Panc1 (cell line): ENCODE data around the gene BMX. TPM values are rescaled to one million over a fixed set of nuclear protein-coding genes. Genes with fewer than 3 reads are reported as not detected.

Source experiments
- ATAC-seq: fragments of 200-7000 bp; cut with Tn5 transposase; 2 replicates; pipeline ENCODE4 v1.9.1; 2020; ENCODE audit warnings: mild to moderate bottlenecking, moderate library complexity
- BruUV-seq: library from RNA; stranded (reverse); fragments of 400-500 nt; replicated peaks from 2 replicates; lab custom pipeline; 2021; lab: Mats Ljungman, UMichigan
- CTCF ChIA-PET: fragments of 300-600 bp; sonication (Branson Sonifier 250); formaldehyde crosslinking; loops from one replicate; lab custom pipeline; 2022; ENCODE audit warnings: antibody characterized with exemption; lab: Charles Lee
- POLR2A ChIA-PET: fragments of 300-600 bp; sonication (Branson Sonifier 250); formaldehyde crosslinking; loops from one replicate; lab custom pipeline; 2022; ENCODE audit warnings: antibody characterized with exemption; lab: Charles Lee
- DNase-seq: peaks from one replicate; pipeline ENCODE4 v3.0.0-alpha.2; 2010; ENCODE audit warnings: low read depth, low spot score
- H3K27ac ChIP-seq: 2 replicates; pipeline ENCODE4 v1.5.1; 2011; ENCODE audit warnings: mild to moderate bottlenecking, low read length, inconsistent platforms
- H3K27me3 ChIP-seq: fragments of 200-500 bp; sonication (Bioruptor generic); 2 replicates; pipeline ENCODE4 v1.6.0; 2014; ENCODE audit warnings: low read length, inconsistent platforms; ENCODE audit not compliant: control insufficient read depth, insufficient read depth
- H3K36me3 ChIP-seq: fragments of 200-500 bp; sonication (Bioruptor generic); 2 replicates; pipeline ENCODE4 v1.5.1; 2014; ENCODE audit warnings: inconsistent platforms, mild to moderate bottlenecking, low read length, moderate library complexity; ENCODE audit not compliant: control insufficient read depth, insufficient read depth
- H3K4me1 ChIP-seq: 2 replicates; pipeline ENCODE4 v1.5.1; 2011; ENCODE audit warnings: inconsistent platforms, mild to moderate bottlenecking, low read length, moderate library complexity; ENCODE audit not compliant: control insufficient read depth, insufficient read depth
- H3K4me3 ChIP-seq, 2 experiments: 2 replicates each; pipeline ENCODE4 v1.5.1; 2011 to 2012; ENCODE audit warnings: low read depth in 2 of 2, low read length in 2 of 2, mild to moderate bottlenecking in 2 of 2, inconsistent platforms in 1 of 2, moderate library complexity in 1 of 2
- H3K9me3 ChIP-seq: fragments of 200-500 bp; sonication (Bioruptor generic); 2 replicates; pipeline ENCODE4 v1.5.1; 2014; ENCODE audit warnings: low read depth, mild to moderate bottlenecking, inconsistent platforms, low read length, moderate library complexity; ENCODE audit not compliant: control insufficient read depth, insufficient read depth
- CTCF ChIP-seq: fragments of 450-650 bp; IDR thresholded peaks from 2 replicates; pipeline ENCODE4 v1.5.1; 2017; ENCODE audit warnings: mild to moderate bottlenecking
- POLR2AphosphoS5 ChIP-seq: IDR thresholded peaks from 2 replicates; pipeline ENCODE4 v1.6.1; 2012; ENCODE audit warnings: mild to moderate bottlenecking, low read depth, low read length, moderate library complexity
- SIN3A ChIP-seq: IDR thresholded peaks from 2 replicates; pipeline ENCODE4 v1.6.1; 2012; ENCODE audit warnings: low read depth, mild to moderate bottlenecking, low read length, moderate library complexity, borderline replicate concordance; ENCODE audit not compliant: insufficient read depth
- TCF7L2 ChIP-seq: IDR thresholded peaks from 2 replicates; pipeline ENCODE4 v1.6.1; 2011; ENCODE audit warnings: mild to moderate bottlenecking, low read depth, low read length, inconsistent platforms
- in situ Hi-C: cut with HindIII; loops from 2 replicates; pipeline ENCODE4 v1.10.0; 2016; ENCODE audit warnings: low sequenced_read_pairs, low pct_unique_long_range_greater_than_20kb
- intact Hi-C: fragments of 100-400 bp; cut with micrococcal nuclease; formaldehyde crosslinking; loops from one replicate; pipeline ENCODE4 v1.10.0; 2022; ENCODE audit not compliant: unreplicated experiment
- total RNA-seq: library from RNA; stranded (reverse); gene quantifications from one replicate; pipeline ENCODE4 v1.2.1, GENCODE V29; 2021; ENCODE audit not compliant: unreplicated experiment
- TF ChIP-seq, protein P1 (sequence below), 2 experiments: IDR thresholded peaks; 2 replicates each; pipeline ENCODE4 v1.6.1; 2011 to 2012; ENCODE audit warnings: low read depth in 2 of 2, control low read depth in 1 of 2, low read length in 1 of 2, mild to moderate bottlenecking in 1 of 2, moderate library complexity in 1 of 2; ENCODE audit not compliant: insufficient read depth in 1 of 2

The BMX gene
- total RNA-seq, 1 experiment from 2014 or later = not detected

- ChIA-PET CTCF (interaction anchor here (0.6 kb wide), 1 partner anchor 25 kb away, joined by 3 read pairs; no protein-coding TSS in a partner anchor), POLR2A (no interaction called here)
- H3K36me3 ChIP-seq = no peaks in the 10 kb centered on the region
- DNase-seq (peak; percentile 8), ATAC-seq (peak; percentile 100)
- H3K4me1 ChIP-seq = no peaks in the 10 kb centered on the region
- H3K9me3 ChIP-seq = no peaks in the 10 kb centered on the region
- in situ Hi-C loops (no loop called here), intact Hi-C loops (loop anchor here (10.0 kb wide), 1 partner anchor 191 kb away; no protein-coding TSS in a partner anchor)
- peak within 1 kb of the TSS; percentile 81 for H3K27ac ChIP-seq
- peak within 1 kb of the TSS; percentile 56 to 62 for H3K4me3 ChIP-seq
- no peaks in the 10 kb centered on the region for H3K27me3 ChIP-seq
- TF ChIP-seq, protein P1, sequence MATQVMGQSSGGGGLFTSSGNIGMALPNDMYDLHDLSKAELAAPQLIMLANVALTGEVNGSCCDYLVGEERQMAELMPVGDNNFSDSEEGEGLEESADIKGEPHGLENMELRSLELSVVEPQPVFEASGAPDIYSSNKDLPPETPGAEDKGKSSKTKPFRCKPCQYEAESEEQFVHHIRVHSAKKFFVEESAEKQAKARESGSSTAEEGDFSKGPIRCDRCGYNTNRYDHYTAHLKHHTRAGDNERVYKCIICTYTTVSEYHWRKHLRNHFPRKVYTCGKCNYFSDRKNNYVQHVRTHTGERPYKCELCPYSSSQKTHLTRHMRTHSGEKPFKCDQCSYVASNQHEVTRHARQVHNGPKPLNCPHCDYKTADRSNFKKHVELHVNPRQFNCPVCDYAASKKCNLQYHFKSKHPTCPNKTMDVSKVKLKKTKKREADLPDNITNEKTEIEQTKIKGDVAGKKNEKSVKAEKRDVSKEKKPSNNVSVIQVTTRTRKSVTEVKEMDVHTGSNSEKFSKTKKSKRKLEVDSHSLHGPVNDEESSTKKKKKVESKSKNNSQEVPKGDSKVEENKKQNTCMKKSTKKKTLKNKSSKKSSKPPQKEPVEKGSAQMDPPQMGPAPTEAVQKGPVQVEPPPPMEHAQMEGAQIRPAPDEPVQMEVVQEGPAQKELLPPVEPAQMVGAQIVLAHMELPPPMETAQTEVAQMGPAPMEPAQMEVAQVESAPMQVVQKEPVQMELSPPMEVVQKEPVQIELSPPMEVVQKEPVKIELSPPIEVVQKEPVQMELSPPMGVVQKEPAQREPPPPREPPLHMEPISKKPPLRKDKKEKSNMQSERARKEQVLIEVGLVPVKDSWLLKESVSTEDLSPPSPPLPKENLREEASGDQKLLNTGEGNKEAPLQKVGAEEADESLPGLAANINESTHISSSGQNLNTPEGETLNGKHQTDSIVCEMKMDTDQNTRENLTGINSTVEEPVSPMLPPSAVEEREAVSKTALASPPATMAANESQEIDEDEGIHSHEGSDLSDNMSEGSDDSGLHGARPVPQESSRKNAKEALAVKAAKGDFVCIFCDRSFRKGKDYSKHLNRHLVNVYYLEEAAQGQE (IDR thresholded peaks at IDR 0.05; ENCODE audit: insufficient read depth in 1 of 2, low read depth in 2 of 2, low read length in 1 of 2) = no peak
- no peak for TF ChIP-seq TCF7L2
- peak; percentile 78 for TF ChIP-seq CTCF
- 0 out of 2 replicates have a peak, but pooled peaks have one; percentile 30 for TF ChIP-seq POLR2AphosphoS5
- BruUV-seq = no TSS peak
Measured at GRCh38 chrX:15493118-15493962, 7.3 kb upstream of the BMX start, which contains the start of gene PIR. PIR (minus strand) TSS chrX:15493333; CDS start chrX:15491257, 2,076 bp downstream.

- Histone ChIP-seq H3K27ac (no peak overlapping the region), H3K9me3 (no peaks in the 10 kb centered on the region), H3K4me3 (no peak overlapping the region), H3K27me3 (no peaks in the 10 kb centered on the region), H3K4me1 (no peaks in the 10 kb centered on the region), H3K36me3 (no peaks in the 10 kb centered on the region)
- TF ChIP-seq CTCF (no peak), SIN3A (no peak), POLR2AphosphoS5 (no peak), TCF7L2 (no peak)
- TF ChIP-seq, protein P1 (IDR thresholded peaks at IDR 0.05; ENCODE audit: insufficient read depth in 1 of 2, low read depth in 2 of 2, low read length in 1 of 2) = no peak
- no TSS peak for BruUV-seq
- intact Hi-C loops = loop anchor here (10.0 kb wide), 1 partner anchor 189 kb away; no protein-coding TSS in a partner anchor
- CTCF ChIA-PET = no interaction called here
- POLR2A ChIA-PET = no interaction called here
- ATAC-seq (no peak), DNase-seq (no peak)
- in situ Hi-C loops = no loop called here
Measured at GRCh38 chrX:15495801-15496200, 4.8 kb upstream of the BMX start.
